GM19467 (cell line): ENCODE measurements around the gene GUF1.
A peak's percentile ranks its signal among the peaks of the same experiment; 100 is the strongest.
"Not testable (repeated sequence)": the region's sequence is repeated elsewhere in the genome, so short reads cannot be mapped to it uniquely, and the experiment has no call there.

Source experiments
- ATAC-seq: cut with Tn5 transposase; IDR thresholded peaks from one replicate; pipeline ENCODE4 v1.9.1; 2021; ENCODE audit warnings: mild to moderate bottlenecking, moderate library complexity; ENCODE audit not compliant: unreplicated experiment

Gene GUF1

GRCh38 chr4:44701037-44701436, 22.8 kb downstream of the GUF1 start:
- ATAC-seq, result no peak

GRCh38 chr4:44704673-44705072, 26.5 kb downstream of the GUF1 start:
- no peak for ATAC-seq

- ATAC-seq, result no peak
These were observed 34.9 kb downstream of the GUF1 start for GRCh38 chr4:44713125-44713524.

GRCh38 chr4:44716597-44716996, 38.4 kb downstream of the GUF1 start:
- no peak for ATAC-seq

GRCh38 chr4:44720371-44720770, 42.2 kb downstream of the GUF1 start:
- ATAC-seq, result no peak

- no peak for ATAC-seq
These were observed 43.8 kb downstream of the GUF1 start for GRCh38 chr4:44722001-44722400.

- ATAC-seq, result no peak
These were observed 46.9 kb downstream of the GUF1 start for GRCh38 chr4:44725166-44725565.

GRCh38 chr4:44725726-44726037, 47.5 kb downstream of the GUF1 start:
- ATAC-seq, result no peak

- ATAC-seq, result peak; percentile 94
These were observed 48.0 kb downstream of the GUF1 start, which contains the start of gene GNPDA2 for GRCh38 chr4:44726038-44726871. Gene GNPDA2, minus strand, starts transcription at chr4:44726556. Its CDS starts 4,349 bp downstream, at chr4:44722207.

- no peak for ATAC-seq
These were observed 49.3 kb downstream of the GUF1 start for GRCh38 chr4:44727471-44727870.

GRCh38 chr4:44728694-44729093, 50.5 kb downstream of the GUF1 start:
- ATAC-seq, result not testable (repeated sequence)

GRCh38 chr4:44736900-44737299, 58.7 kb downstream of the GUF1 start:
- no peak for ATAC-seq

- no peak for ATAC-seq
These were observed 60.4 kb downstream of the GUF1 start for GRCh38 chr4:44738615-44739014.

GRCh38 chr4:44740201-44740600, 62.0 kb downstream of the GUF1 start:
- no peak for ATAC-seq
